Uterus (tissue), 4 donors: ENCODE results near the gene FZR1. TPM values are rescaled to one million over a fixed set of nuclear protein-coding genes. Genes with fewer than 3 reads are reported as not detected.
A peak's percentile ranks its signal among the peaks of the same experiment; 100 is the strongest.

Experiments used
- DNase-seq, 2 donors: peaks; one replicate each; pipeline ENCODE4 v3.0.0-alpha.2; 2019 to 2020
- H3K27ac ChIP-seq, 2 donors: fragments of 200-600 bp; sonication (generic); 1 replicate in 1 of 2; 2 replicates in 1 of 2; pipeline ENCODE4 v1.5.1; 2016 to 2018
- H3K27me3 ChIP-seq, 2 donors: fragments of 200-600 bp; sonication (generic); one replicate each; pipeline ENCODE4 v1.5.1; 2018 to 2019; ENCODE audit warnings: control low read depth in 1 of 2
- H3K36me3 ChIP-seq, 2 donors: fragments of 200-600 bp; sonication (generic); one replicate each; pipeline ENCODE4 v1.5.1; 2019; ENCODE audit warnings: control low read depth in 1 of 2
- H3K4me1 ChIP-seq, 2 donors: fragments of 200-600 bp; sonication (generic); one replicate each; pipeline ENCODE4 v1.5.1; 2018 to 2019; ENCODE audit warnings: control low read depth in 1 of 2
- H3K4me3 ChIP-seq, 2 donors: fragments of 200-600 bp; sonication (generic); 1 replicate in 1 of 2; 2 replicates in 1 of 2; pipeline ENCODE4 v1.5.1; 2018 to 2019; ENCODE audit warnings: mild to moderate bottlenecking in 1 of 2
- H3K9me3 ChIP-seq, 2 donors: fragments of 200-600 bp; sonication (generic); one replicate each; pipeline ENCODE4 v1.5.1; 2019; ENCODE audit warnings: control low read depth in 1 of 2
- POLR2A ChIP-seq, 2 donors: fragments of 450-650 bp; IDR thresholded peaks; one replicate each; pipeline ENCODE4 v1.6.1; 2016; ENCODE audit warnings: antibody characterized with exemption in 2 of 2, mild to moderate bottlenecking in 1 of 2, moderate library complexity in 1 of 2
- intact Hi-C: fragments of 100-400 bp; cut with DNase I; formaldehyde crosslinking; loops from one replicate; pipeline ENCODE4 v1.15.1; 2023; ENCODE audit warnings: low total_unique reads
- total RNA-seq, 4 donors: library from RNA; depleted of rRNA in 3 of 4; stranded (reverse); fragments of >200 nt in 3 of 4; gene quantifications; one replicate each; pipeline versions ENCODE4 v1.1.0 to v1.2.4, GENCODE V29; 2014 to 2023
- TF ChIP-seq, protein P1 (sequence below), 4 experiments: fragments of 200-600 bp in 2 of 4; fragments of 450-650 bp in 2 of 4; sonication (generic) in 2 of 4; IDR thresholded peaks; one replicate each; pipeline ENCODE4 v1.5.1; 2016 to 2019; ENCODE audit warnings: antibody characterized with exemption in 4 of 4, mild to moderate bottlenecking in 2 of 4, moderate library complexity in 1 of 4
- donor health status: DM: yes; HTN: yes; CAD: no.

FZR1 gene
- total RNA-seq, 4 donors from 2014 or later, result 3.8 to 70.8 (median 33.0) TPM

GRCh38 chr19:3572132-3572854 is 66.2 kb downstream of the FZR1 start:
- Histone ChIP-seq H3K36me3 (no peaks in the 10 kb centered on the region), H3K27me3 (no peaks in the 10 kb centered on the region), H3K4me3 (peak overlapping the region; percentile 87 to 89), H3K4me1 (peaks cover 0 to 12% of the 10 kb centered on the region in 2 donors), H3K27ac (peak overlapping the region; percentile 42 to 62), H3K9me3 (no peaks in the 10 kb centered on the region)
- peak in 1 of 2 donors; percentile 14 for TF ChIP-seq POLR2A (IDR thresholded peaks at IDR 0.05)
- TF ChIP-seq, protein P1, sequence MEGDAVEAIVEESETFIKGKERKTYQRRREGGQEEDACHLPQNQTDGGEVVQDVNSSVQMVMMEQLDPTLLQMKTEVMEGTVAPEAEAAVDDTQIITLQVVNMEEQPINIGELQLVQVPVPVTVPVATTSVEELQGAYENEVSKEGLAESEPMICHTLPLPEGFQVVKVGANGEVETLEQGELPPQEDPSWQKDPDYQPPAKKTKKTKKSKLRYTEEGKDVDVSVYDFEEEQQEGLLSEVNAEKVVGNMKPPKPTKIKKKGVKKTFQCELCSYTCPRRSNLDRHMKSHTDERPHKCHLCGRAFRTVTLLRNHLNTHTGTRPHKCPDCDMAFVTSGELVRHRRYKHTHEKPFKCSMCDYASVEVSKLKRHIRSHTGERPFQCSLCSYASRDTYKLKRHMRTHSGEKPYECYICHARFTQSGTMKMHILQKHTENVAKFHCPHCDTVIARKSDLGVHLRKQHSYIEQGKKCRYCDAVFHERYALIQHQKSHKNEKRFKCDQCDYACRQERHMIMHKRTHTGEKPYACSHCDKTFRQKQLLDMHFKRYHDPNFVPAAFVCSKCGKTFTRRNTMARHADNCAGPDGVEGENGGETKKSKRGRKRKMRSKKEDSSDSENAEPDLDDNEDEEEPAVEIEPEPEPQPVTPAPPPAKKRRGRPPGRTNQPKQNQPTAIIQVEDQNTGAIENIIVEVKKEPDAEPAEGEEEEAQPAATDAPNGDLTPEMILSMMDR (IDR thresholded peaks at IDR 0.05), result no peak
- intact Hi-C loops, result no loop called here
- peak; percentile 99 to 100 for DNase-seq

DNA sequence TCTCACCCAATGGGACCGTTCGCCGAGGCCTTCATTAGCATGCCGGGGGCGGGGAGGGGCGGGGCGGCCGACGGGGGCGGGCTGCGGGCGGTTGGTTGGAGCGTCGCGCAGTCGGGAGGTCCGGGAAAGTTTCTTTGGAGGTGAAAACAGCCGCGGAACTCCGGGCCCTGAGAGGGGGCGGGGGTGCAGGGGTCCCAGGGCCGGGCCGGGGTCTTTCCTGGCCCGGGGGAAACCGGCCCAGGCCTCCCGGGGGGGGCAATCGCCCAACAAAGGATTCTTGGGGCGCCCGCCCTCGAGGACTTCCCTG is 66.7 kb downstream of the FZR1 start, which contains the start of gene HMG20B:
Gene HMG20B, plus strand, starts transcription at position 90 of the 307 bp plus-strand sequence. CDS start 366 bp downstream, outside the sequence.
- Histone ChIP-seq H3K27ac (peak within 1 kb of the TSS; percentile 74 to 83), H3K36me3 (no peaks in the 10 kb centered on the region), H3K27me3 (no peaks in the 10 kb centered on the region), H3K4me3 (peak within 1 kb of the TSS; percentile 87 to 89), H3K4me1 (peaks cover 0 to 12% of the 10 kb centered on the region in 2 donors), H3K9me3 (no peaks in the 10 kb centered on the region)
- TF ChIP-seq, protein P1 (IDR thresholded peaks at IDR 0.05), result no peak
- TF ChIP-seq POLR2A (IDR thresholded peaks at IDR 0.05), result peak in 1 of 2 donors; percentile 18
- no peak for DNase-seq
- intact Hi-C loops, result no loop called here

DNA sequence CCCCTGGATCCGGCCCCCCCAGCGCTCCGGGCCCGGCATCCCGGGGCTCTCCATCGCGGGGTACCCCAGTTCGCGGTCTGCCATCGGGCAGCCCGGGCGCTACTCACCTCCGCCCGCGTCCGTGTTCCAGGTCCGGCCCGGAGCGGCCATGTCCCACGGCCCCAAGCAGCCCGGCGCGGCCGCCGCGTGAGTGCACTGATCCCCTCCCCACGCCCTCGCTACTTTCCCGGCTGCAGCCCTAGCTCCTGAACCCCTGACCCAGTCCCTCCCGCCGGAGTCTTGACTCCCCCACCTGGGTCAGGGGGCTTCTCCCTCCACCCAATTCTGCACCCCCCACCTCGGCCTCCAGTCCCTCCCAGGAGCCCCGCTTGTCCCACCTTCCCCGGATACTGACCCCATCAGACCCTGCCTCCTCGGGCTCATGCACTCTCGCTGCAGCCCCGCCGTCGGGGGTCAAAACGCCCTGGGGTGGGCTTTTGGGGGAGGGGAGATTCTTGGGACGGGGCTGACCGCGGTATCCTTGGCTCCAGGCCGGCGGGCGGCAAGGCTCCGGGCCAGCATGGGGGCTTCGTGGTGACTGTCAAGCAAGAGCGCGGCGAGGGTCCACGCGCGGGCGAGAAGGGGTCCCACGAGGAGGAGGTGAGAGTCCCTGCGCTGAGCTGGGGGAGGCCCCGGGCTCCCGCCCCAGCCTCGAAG is 67.2 kb downstream of the FZR1 start:
- no peaks in the 10 kb centered on the region for H3K27me3 ChIP-seq
- H3K27ac ChIP-seq, result peak overlapping the region; percentile 74 to 83
- intact Hi-C loops, result no loop called here
- H3K9me3 ChIP-seq, result no peaks in the 10 kb centered on the region
- no peak for TF ChIP-seq POLR2A (IDR thresholded peaks at IDR 0.05)
- TF ChIP-seq, protein P1 (IDR thresholded peaks at IDR 0.05), result no peak
- H3K4me3 ChIP-seq, result peak overlapping the region; percentile 87 to 89
- DNase-seq, result peak in 1 of 2 donors; percentile 36
- peaks cover 0 to 12% of the 10 kb centered on the region in 2 donors for H3K4me1 ChIP-seq
- H3K36me3 ChIP-seq, result no peaks in the 10 kb centered on the region

DNA sequence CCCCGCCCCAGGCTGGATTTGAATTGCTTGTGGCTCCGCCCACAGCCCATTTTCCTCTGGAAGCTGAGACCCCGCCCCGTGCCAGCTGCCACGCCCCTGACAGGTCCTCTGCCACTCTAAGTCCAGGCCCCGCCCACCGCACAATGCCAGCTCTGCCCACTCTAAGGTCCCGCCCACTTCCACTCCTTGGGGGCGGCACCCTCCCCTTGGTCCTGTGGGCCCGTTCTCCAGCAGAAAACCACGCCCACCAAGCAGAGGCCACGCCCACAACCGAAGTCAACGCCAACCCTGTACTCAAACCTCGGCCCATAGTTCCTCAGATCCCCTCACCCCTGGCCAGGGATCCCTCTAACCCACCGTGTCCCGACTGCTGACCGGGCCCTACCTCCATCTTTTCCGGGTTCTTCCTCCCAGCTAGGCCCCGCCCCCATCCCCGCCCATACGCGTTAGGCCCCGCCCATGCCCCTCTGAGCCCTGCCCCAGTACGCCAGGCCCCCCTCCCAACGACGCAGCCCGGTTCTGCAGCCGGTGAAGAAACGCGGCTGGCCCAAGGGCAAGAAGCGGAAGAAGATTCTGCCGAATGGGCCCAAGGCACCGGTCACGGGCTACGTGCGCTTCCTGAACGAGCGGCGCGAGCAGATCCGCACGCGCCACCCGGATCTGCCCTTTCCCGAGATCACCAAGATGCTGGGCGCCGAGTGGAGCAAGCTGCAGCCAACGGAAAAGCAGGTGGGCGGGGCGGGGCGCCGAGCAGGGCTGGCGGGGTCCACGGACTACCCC is 67.9 kb downstream of the FZR1 start:
- Histone ChIP-seq H3K27me3 (no peaks in the 10 kb centered on the region), H3K36me3 (no peaks in the 10 kb centered on the region), H3K4me1 (peaks cover 0 to 12% of the 10 kb centered on the region in 2 donors), H3K4me3 (peak overlapping the region; percentile 87 to 89), H3K9me3 (no peaks in the 10 kb centered on the region), H3K27ac (no peak overlapping the region)
- no peak for TF ChIP-seq POLR2A (IDR thresholded peaks at IDR 0.05)
- TF ChIP-seq, protein P1 (IDR thresholded peaks at IDR 0.05), result no peak
- DNase-seq, result peak; percentile 71 to 77
- intact Hi-C loops, result no loop called here
